Stimulated activated CD8-positive, alpha-beta memory T cell treated with anti-CD3 and anti-CD28 coated beads, Interleukin-12 subunit alpha, Interleukin-12 subunit beta, amount 100 ng/mL, for 24 hours (primary cell): ENCODE results near the gene MYO1H.

Experiments
- DNase-seq: peaks from one replicate; pipeline ENCODE4 v3.0.0-alpha.2; 2020; ENCODE audit errors: extremely low read depth

The MYO1H gene

GRCh38 chr12:109491671-109492070 lies 144.0 kb downstream of the MYO1H start:
- no peak for DNase-seq

GRCh38 chr12:109492371-109492770 lies 144.7 kb downstream of the MYO1H start:
- no peak for DNase-seq

- DNase-seq, result no peak
These were observed 145.4 kb downstream of the MYO1H start for GRCh38 chr12:109493090-109493489.

- DNase-seq, result no peak
These were observed 146.2 kb downstream of the MYO1H start for GRCh38 chr12:109493938-109494337.

GRCh38 chr12:109494348-109494881 lies 146.7 kb downstream of the MYO1H start:
- no peak for DNase-seq

GRCh38 chr12:109495012-109495411 lies 147.3 kb downstream of the MYO1H start:
- no peak for DNase-seq

GRCh38 chr12:109496306-109496705 lies 148.6 kb downstream of the MYO1H start:
- DNase-seq, result no peak

GRCh38 chr12:109497675-109498074 lies 150.0 kb downstream of the MYO1H start:
- no peak for DNase-seq
